Ishikawa (cell line): ENCODE data around the gene RPL9.

ENCODE experiments used
- CEBPB ChIP-seq: IDR thresholded peaks from 2 replicates; pipeline ENCODE4 v1.6.1; 2012
- CREB1 ChIP-seq: IDR thresholded peaks from 2 replicates; pipeline ENCODE4 v1.6.1; 2012; ENCODE audit warnings: low read depth
- EGR1 ChIP-seq: IDR thresholded peaks from 2 replicates; pipeline ENCODE4 v1.6.1; 2012
- EP300 ChIP-seq: IDR thresholded peaks from 2 replicates; pipeline ENCODE4 v1.6.1; 2012; ENCODE audit warnings: borderline replicate concordance
- FOXM1 ChIP-seq: IDR thresholded peaks from 2 replicates; pipeline ENCODE4 v1.6.1; 2012; ENCODE audit warnings: low read depth, borderline replicate concordance
- RAD21 ChIP-seq: IDR thresholded peaks from 2 replicates; pipeline ENCODE4 v1.6.1; 2012; ENCODE audit warnings: low read depth
- REST ChIP-seq: IDR thresholded peaks from 2 replicates; pipeline ENCODE4 v1.6.1; 2012; ENCODE audit warnings: low read depth, mild to moderate bottlenecking
- TAF1 ChIP-seq: IDR thresholded peaks from 2 replicates; pipeline ENCODE4 v1.6.1; 2012; ENCODE audit warnings: low read depth, mild to moderate bottlenecking
- TEAD4 ChIP-seq: IDR thresholded peaks from 2 replicates; pipeline ENCODE4 v1.6.1; 2012
- USF1 ChIP-seq: IDR thresholded peaks from 2 replicates; pipeline ENCODE4 v1.6.1; 2012
- YY1 ChIP-seq: IDR thresholded peaks from 2 replicates; pipeline ENCODE4 v1.6.1; 2012; ENCODE audit warnings: low read depth
- ZBTB7A ChIP-seq: IDR thresholded peaks from 2 replicates; pipeline ENCODE4 v1.6.1; 2012; ENCODE audit warnings: low read depth
- TF ChIP-seq, protein P1 (sequence below): IDR thresholded peaks from 2 replicates; pipeline ENCODE4 v1.6.1; 2012

GRCh38 chr4:39456946-39457763 is 1.6 kb downstream of the RPL9 start:
- no peak for TF ChIP-seq ZBTB7A
- TF ChIP-seq, protein P1, sequence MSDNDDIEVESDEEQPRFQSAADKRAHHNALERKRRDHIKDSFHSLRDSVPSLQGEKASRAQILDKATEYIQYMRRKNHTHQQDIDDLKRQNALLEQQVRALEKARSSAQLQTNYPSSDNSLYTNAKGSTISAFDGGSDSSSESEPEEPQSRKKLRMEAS = no peak
- no peak for TF ChIP-seq TAF1
- no peak for TF ChIP-seq RAD21
- TF ChIP-seq TEAD4 = no peak
- TF ChIP-seq EP300 = no peak
- no peak for TF ChIP-seq CEBPB
- TF ChIP-seq EGR1 = no peak
- no peak for TF ChIP-seq REST
- TF ChIP-seq YY1 = no peak
- no peak for TF ChIP-seq CREB1
- no peak for TF ChIP-seq FOXM1
- no peak for TF ChIP-seq USF1
